Thoracic aorta (tissue), 2 donors: Measurements from ENCODE around the gene NRARP. TPM values are rescaled to one million over a fixed set of nuclear protein-coding genes. Genes with fewer than 3 reads are reported as not detected.
"Not testable (repeated sequence)": the region's sequence is repeated elsewhere in the genome, so short reads cannot be mapped to it uniquely, and the experiment has no call there.

ENCODE experiments used
- ATAC-seq: fragments of 150-250 bp; one replicate; pipeline ENCODE4 v1.8.0; 2017; ENCODE audit warnings: low read depth; ENCODE audit not compliant: insufficient number of reproducible peaks, low FRiP score
- DNase-seq: peaks from one replicate; pipeline ENCODE4 v3.0.0-alpha.2; 2020; ENCODE audit warnings: low spot score
- H3K27ac ChIP-seq, 2 donors: fragments of 200-600 bp; sonication (generic); 1 replicate in 1 of 2; 2 replicates in 1 of 2; pipeline ENCODE4 v1.5.1; 2016; ENCODE audit warnings: mild to moderate bottlenecking in 2 of 2, moderate library complexity in 2 of 2
- H3K27me3 ChIP-seq: fragments of 200-600 bp; sonication (generic); replicated peaks from 2 replicates; pipeline ENCODE4 v1.6.0; 2016; ENCODE audit warnings: mild to moderate bottlenecking; ENCODE audit not compliant: insufficient read depth
- H3K36me3 ChIP-seq: fragments of 200-600 bp; sonication (generic); one replicate; pipeline ENCODE4 v1.5.1; 2016
- H3K4me1 ChIP-seq, 2 donors: fragments of 200-600 bp; sonication (generic); 1 replicate in 1 of 2; 2 replicates in 1 of 2; pipeline versions ENCODE4 v1.5.1 to v1.6.0; 2016; ENCODE audit warnings: low read depth in 2 of 2, mild to moderate bottlenecking in 1 of 2; ENCODE audit not compliant: control insufficient read depth in 1 of 2
- H3K4me3 ChIP-seq: fragments of 200-600 bp; sonication (generic); 2 replicates; pipeline ENCODE4 v1.5.1; 2016; ENCODE audit warnings: mild to moderate bottlenecking
- H3K9me3 ChIP-seq: fragments of 200-600 bp; sonication (generic); 2 replicates; pipeline ENCODE4 v1.5.1; 2016
- CTCF ChIP-seq: fragments of 200-600 bp; sonication (generic); IDR thresholded peaks from one replicate; pipeline ENCODE4 v1.5.1; 2019; ENCODE audit warnings: antibody characterized with exemption
- total RNA-seq, 2 donors: library from RNA; depleted of rRNA; stranded (reverse); fragments of >200 nt; gene quantifications; one replicate each; pipeline versions ENCODE4 v1.1.0 to v1.2.3, GENCODE V29; 2016

Gene NRARP
- total RNA-seq, 2 donors from 2014 or later, result 8.5 to 16.9 TPM

- H3K4me3 ChIP-seq, result no peak overlapping the region
- TF ChIP-seq CTCF, result no peak
- no peaks in the 10 kb centered on the region for H3K4me1 ChIP-seq
- H3K27me3 ChIP-seq, result no peaks in the 10 kb centered on the region
- DNase-seq, result no peak
- no peak for ATAC-seq
- H3K27ac ChIP-seq, result no peak overlapping the region
- H3K36me3 ChIP-seq, result no peaks in the 10 kb centered on the region
- peaks cover 5% of the 10 kb centered on the region for H3K9me3 ChIP-seq
Observed at GRCh38 chr9:137333016-137333671, 31.1 kb upstream of the NRARP start.

- Histone ChIP-seq H3K27ac (no peak overlapping the region), H3K4me1 (no peaks in the 10 kb centered on the region), H3K27me3 (peaks cover 4% of the 10 kb centered on the region), H3K36me3 (no peaks in the 10 kb centered on the region), H3K4me3 (no peak overlapping the region), H3K9me3 (peaks cover 3% of the 10 kb centered on the region)
- TF ChIP-seq CTCF, result no peak
- no peak for DNase-seq
- ATAC-seq, result no peak
Observed at GRCh38 chr9:137331929-137332328, 29.9 kb upstream of the NRARP start.

GRCh38 chr9:137330689-137331088 is 28.6 kb upstream of the NRARP start:
- no peaks in the 10 kb centered on the region for H3K36me3 ChIP-seq
- no peaks in the 10 kb centered on the region for H3K9me3 ChIP-seq
- DNase-seq (no peak), ATAC-seq (no peak)
- H3K27me3 ChIP-seq, result peaks cover 4% of the 10 kb centered on the region
- no peak overlapping the region for H3K27ac ChIP-seq
- no peak overlapping the region for H3K4me3 ChIP-seq
- TF ChIP-seq CTCF, result no peak
- no peaks in the 10 kb centered on the region for H3K4me1 ChIP-seq

- not testable (repeated sequence) for H3K36me3 ChIP-seq, H3K27me3 ChIP-seq, H3K9me3 ChIP-seq, ATAC-seq, H3K4me1 ChIP-seq, DNase-seq, H3K27ac ChIP-seq, H3K4me3 ChIP-seq
Observed at GRCh38 chr9:137329590-137329989, 27.5 kb upstream of the NRARP start.

GRCh38 chr9:137327641-137328550 is 25.8 kb upstream of the NRARP start:
- not testable (repeated sequence) for H3K36me3 ChIP-seq, H3K4me1 ChIP-seq, DNase-seq, ATAC-seq, H3K9me3 ChIP-seq, H3K27ac ChIP-seq, H3K4me3 ChIP-seq, H3K27me3 ChIP-seq

GRCh38 chr9:137326445-137327065 is 24.5 kb upstream of the NRARP start:
- no peak for ATAC-seq
- TF ChIP-seq CTCF, result no peak
- no peaks in the 10 kb centered on the region for H3K9me3 ChIP-seq
- no peaks in the 10 kb centered on the region for H3K36me3 ChIP-seq
- H3K4me3 ChIP-seq, result no peak overlapping the region
- H3K27me3 ChIP-seq, result peaks cover 4% of the 10 kb centered on the region
- no peaks in the 10 kb centered on the region for H3K4me1 ChIP-seq
- H3K27ac ChIP-seq, result no peak overlapping the region
- DNase-seq, result no peak
